Activated naive CD4-positive, alpha-beta T cell treated with anti-CD3 and anti-CD28 coated beads, Interleukin-2, amount 50 U/mL, for 72 hours (primary cell): ENCODE measurements around the gene RFTN1. TPM values are rescaled to one million over a fixed set of nuclear protein-coding genes. Genes with fewer than 3 reads are reported as not detected.

Source experiments
- ATAC-seq, 2 donors: fragments of 150-1000 bp; cut with Tn5 transposase; 2 replicates each; pipeline ENCODE4 v1.10.0; 2021; ENCODE audit warnings: mild to moderate bottlenecking in 2 of 2, moderate library complexity in 2 of 2
- DNase-seq, 2 donors: peaks; one replicate each; pipeline ENCODE4 v3.0.0; 2021 to 2022; ENCODE audit warnings: low spot score in 2 of 2
- H3K27ac Mint-ChIP-seq, 2 donors: one replicate each; pipeline ENCODE4 v1.8.0; 2022; ENCODE audit warnings: mild to moderate bottlenecking in 2 of 2, mixed read lengths in 2 of 2
- H3K36me3 Mint-ChIP-seq, 2 donors: one replicate each; pipeline ENCODE4 v1.8.0; 2022; ENCODE audit warnings: mixed read lengths in 2 of 2
- H3K9me3 Mint-ChIP-seq, 2 donors: one replicate each; pipeline ENCODE4 v1.8.0; 2022; ENCODE audit warnings: mixed read lengths in 2 of 2
- total RNA-seq, 2 donors: library from RNA; stranded (reverse); gene quantifications; one replicate each; pipeline ENCODE4 v1.2.3, GENCODE V29; 2022

RFTN1 gene
- total RNA-seq, 2 donors from 2014 or later, result 94.3 to 111 TPM

- Mint-ChIP-seq H3K9me3 (peaks cover 5 to 6% of the 10 kb centered on the region in 2 donors), H3K27ac (peak overlapping the region; percentile 84 to 89), H3K36me3 (peaks cover 28 to 86% of the 10 kb centered on the region in 2 donors)
- ATAC-seq (peak in 1 of 2 donors; percentile 24), DNase-seq (no peak)
Observed at GRCh38 chr3:16346413-16347081, 167.0 kb downstream of the RFTN1 start.

GRCh38 chr3:16343101-16343500 is 170.4 kb downstream of the RFTN1 start:
- ATAC-seq (no peak), DNase-seq (no peak)
- H3K27ac Mint-ChIP-seq, result peak overlapping the region; percentile 81 to 95
- peaks cover 5 to 6% of the 10 kb centered on the region in 2 donors for H3K9me3 Mint-ChIP-seq
- peaks cover 9 to 69% of the 10 kb centered on the region in 2 donors for H3K36me3 Mint-ChIP-seq

GRCh38 chr3:16338999-16339398 is 174.5 kb downstream of the RFTN1 start:
- ATAC-seq (peak; percentile 70 to 73), DNase-seq (no peak)
- peaks cover 5 to 11% of the 10 kb centered on the region in 2 donors for H3K9me3 Mint-ChIP-seq
- peak overlapping the region; percentile 77 to 96 for H3K27ac Mint-ChIP-seq
- H3K36me3 Mint-ChIP-seq, result peaks cover 12 to 57% of the 10 kb centered on the region in 2 donors

GRCh38 chr3:16337856-16338540 is 175.5 kb downstream of the RFTN1 start:
- peaks cover 0 to 5% of the 10 kb centered on the region in 2 donors for H3K9me3 Mint-ChIP-seq
- ATAC-seq (peak; percentile 54 to 86), DNase-seq (peak in 1 of 2 donors; percentile 69)
- H3K27ac Mint-ChIP-seq, result peak overlapping the region; percentile 77 to 96
- peaks cover 12 to 55% of the 10 kb centered on the region in 2 donors for H3K36me3 Mint-ChIP-seq

GRCh38 chr3:16336825-16337224 is 176.7 kb downstream of the RFTN1 start:
- Mint-ChIP-seq H3K27ac (peak overlapping the region; percentile 77 to 96), H3K9me3 (peaks cover 4 to 14% of the 10 kb centered on the region in 2 donors), H3K36me3 (peaks cover 24 to 62% of the 10 kb centered on the region in 2 donors)
- ATAC-seq (no peak), DNase-seq (no peak)

GRCh38 chr3:16335772-16336645 is 177.5 kb downstream of the RFTN1 start:
- H3K9me3 Mint-ChIP-seq, result peaks cover 9 to 21% of the 10 kb centered on the region in 2 donors
- DNase-seq (no peak), ATAC-seq (no peak)
- H3K36me3 Mint-ChIP-seq, result peaks cover 31 to 70% of the 10 kb centered on the region in 2 donors
- peak overlapping the region; percentile 79 to 96 for H3K27ac Mint-ChIP-seq

GRCh38 chr3:16335333-16335732 is 178.2 kb downstream of the RFTN1 start:
- peaks cover 9 to 21% of the 10 kb centered on the region in 2 donors for H3K9me3 Mint-ChIP-seq
- peaks cover 37 to 77% of the 10 kb centered on the region in 2 donors for H3K36me3 Mint-ChIP-seq
- H3K27ac Mint-ChIP-seq, result peak overlapping the region; percentile 79 to 96
- no peak for ATAC-seq
- no peak for DNase-seq

GRCh38 chr3:16334909-16335308 is 178.6 kb downstream of the RFTN1 start:
- ATAC-seq (peak in 1 of 2 donors; percentile 21), DNase-seq (no peak)
- H3K36me3 Mint-ChIP-seq, result peaks cover 41 to 78% of the 10 kb centered on the region in 2 donors
- peak overlapping the region; percentile 79 to 96 for H3K27ac Mint-ChIP-seq
- H3K9me3 Mint-ChIP-seq, result peaks cover 9 to 21% of the 10 kb centered on the region in 2 donors

- H3K36me3 Mint-ChIP-seq, result peaks cover 42 to 79% of the 10 kb centered on the region in 2 donors
- peak overlapping the region in 1 of 2 donors; percentile 51 for H3K27ac Mint-ChIP-seq
- no peak for ATAC-seq
- DNase-seq, result no peak
- peaks cover 9 to 21% of the 10 kb centered on the region in 2 donors for H3K9me3 Mint-ChIP-seq
Observed at GRCh38 chr3:16332904-16333426, 180.5 kb downstream of the RFTN1 start.

GRCh38 chr3:16331319-16331883 is 182.1 kb downstream of the RFTN1 start:
- DNase-seq (no peak), ATAC-seq (no peak)
- H3K9me3 Mint-ChIP-seq, result peaks cover 9 to 21% of the 10 kb centered on the region in 2 donors
- H3K27ac Mint-ChIP-seq, result peak overlapping the region in 1 of 2 donors; percentile 25
- H3K36me3 Mint-ChIP-seq, result peaks cover 42 to 77% of the 10 kb centered on the region in 2 donors

- Mint-ChIP-seq H3K36me3 (peaks cover 41 to 74% of the 10 kb centered on the region in 2 donors), H3K27ac (peak overlapping the region; percentile 52 to 85)
- ATAC-seq, result no peak
Observed at GRCh38 chr3:16330351-16330750, 183.1 kb downstream of the RFTN1 start.

GRCh38 chr3:16329826-16330129 is 183.7 kb downstream of the RFTN1 start:
- DNase-seq, result no peak
- Mint-ChIP-seq H3K27ac (peak overlapping the region; percentile 84 to 85), H3K36me3 (peaks cover 35 to 68% of the 10 kb centered on the region in 2 donors), H3K9me3 (peaks cover 9 to 20% of the 10 kb centered on the region in 2 donors)
- ATAC-seq, result no peak

More at GRCh38 chr3:16330351-16330750, 183.1 kb downstream of the RFTN1 start:
- DNase-seq, result no peak
- peaks cover 9 to 21% of the 10 kb centered on the region in 2 donors for H3K9me3 Mint-ChIP-seq

- H3K27ac Mint-ChIP-seq, result peak overlapping the region; percentile 84 to 85
- H3K9me3 Mint-ChIP-seq, result peaks cover 9 to 16% of the 10 kb centered on the region in 2 donors
- DNase-seq, result no peak
- no peak for ATAC-seq
- H3K36me3 Mint-ChIP-seq, result peaks cover 30 to 62% of the 10 kb centered on the region in 2 donors
Observed at GRCh38 chr3:16329036-16329825, 184.3 kb downstream of the RFTN1 start.

GRCh38 chr3:16328124-16328523 is 185.4 kb downstream of the RFTN1 start:
- Mint-ChIP-seq H3K9me3 (peaks cover 9 to 16% of the 10 kb centered on the region in 2 donors), H3K36me3 (peaks cover 30 to 52% of the 10 kb centered on the region in 2 donors), H3K27ac (peak overlapping the region; percentile 85 to 88)
- ATAC-seq (peak in 1 of 2 donors; percentile 4), DNase-seq (no peak)

- no peak for DNase-seq
- no peak for ATAC-seq
- peaks cover 5 to 6% of the 10 kb centered on the region in 2 donors for H3K9me3 Mint-ChIP-seq
- H3K27ac Mint-ChIP-seq, result peak overlapping the region; percentile 85 to 91
- H3K36me3 Mint-ChIP-seq, result peaks cover 18 to 41% of the 10 kb centered on the region in 2 donors
Observed at GRCh38 chr3:16326724-16327349, 186.7 kb downstream of the RFTN1 start.
